Pons (tissue), 1 donor: Measurements from ENCODE around the gene IFT27.
A peak's percentile ranks its signal among the peaks of the same experiment; 100 is the strongest.
"Not testable (repeated sequence)": the region's sequence is repeated elsewhere in the genome, so short reads cannot be mapped to it uniquely, and the experiment has no call there.

Experiments used
- DNase-seq: peaks from one replicate; pipeline ENCODE4 v3.0.0-alpha.2; 2016; ENCODE audit warnings: low spot score

The IFT27 gene

DNA sequence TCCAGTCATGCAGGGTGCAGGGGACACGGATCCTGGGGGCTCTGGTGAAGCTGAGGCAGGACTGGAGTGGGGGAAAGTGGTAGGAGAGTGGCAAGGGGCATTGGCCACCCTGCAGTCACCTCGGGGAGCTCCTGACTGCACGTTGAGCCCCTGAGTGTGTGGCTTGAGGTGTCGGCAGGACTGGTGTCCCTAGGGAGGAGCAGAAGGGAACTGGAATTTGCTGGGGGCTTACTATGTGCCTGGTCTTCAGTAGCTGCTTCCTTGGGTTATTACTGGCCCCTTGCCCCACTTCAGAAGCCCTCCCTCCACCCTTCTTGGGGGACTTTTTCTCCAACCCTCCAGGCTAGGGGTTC lies 31.5 kb downstream of the IFT27 start:
- no peak for DNase-seq

DNA sequence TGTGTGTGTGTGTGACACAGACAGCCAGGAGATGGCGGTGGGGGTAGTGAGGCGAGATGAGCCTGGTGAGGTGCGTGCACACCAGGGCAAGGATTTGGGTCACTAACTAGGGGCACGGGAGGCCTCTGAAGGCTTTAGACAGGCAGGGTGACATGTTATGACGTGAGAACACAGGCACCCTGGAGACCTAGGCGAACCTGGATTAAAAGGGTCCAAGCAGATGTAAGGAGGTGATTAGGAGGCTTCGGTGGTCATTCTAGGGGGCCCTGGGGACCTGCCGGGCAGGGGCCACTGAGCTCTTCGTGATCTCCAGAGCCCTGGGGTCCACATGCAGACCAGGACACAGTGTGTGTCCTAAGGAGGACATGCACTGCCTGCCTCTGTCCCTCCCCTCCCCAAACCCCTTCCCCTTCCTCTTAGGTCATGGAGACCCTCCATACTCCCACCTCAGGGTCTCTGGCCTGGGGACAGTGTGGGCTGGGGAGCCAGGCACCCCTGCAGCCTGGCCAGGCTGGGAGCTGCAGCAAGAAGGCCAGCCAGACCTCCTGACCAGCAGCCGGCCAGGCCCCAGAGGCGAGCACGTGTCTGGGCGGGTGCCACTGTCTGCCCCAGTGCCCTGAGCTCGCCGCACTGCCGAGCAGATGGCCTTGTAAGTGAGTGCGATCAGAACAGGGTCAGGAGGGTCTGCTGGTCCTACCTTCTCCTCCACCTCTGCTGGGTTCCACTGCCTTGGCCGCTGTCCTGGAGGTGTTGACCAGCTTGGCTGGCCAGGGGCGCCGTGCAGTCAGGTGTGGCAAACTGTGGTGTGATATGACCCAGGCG lies 32.1 kb downstream of the IFT27 start:
- no peak for DNase-seq

DNA sequence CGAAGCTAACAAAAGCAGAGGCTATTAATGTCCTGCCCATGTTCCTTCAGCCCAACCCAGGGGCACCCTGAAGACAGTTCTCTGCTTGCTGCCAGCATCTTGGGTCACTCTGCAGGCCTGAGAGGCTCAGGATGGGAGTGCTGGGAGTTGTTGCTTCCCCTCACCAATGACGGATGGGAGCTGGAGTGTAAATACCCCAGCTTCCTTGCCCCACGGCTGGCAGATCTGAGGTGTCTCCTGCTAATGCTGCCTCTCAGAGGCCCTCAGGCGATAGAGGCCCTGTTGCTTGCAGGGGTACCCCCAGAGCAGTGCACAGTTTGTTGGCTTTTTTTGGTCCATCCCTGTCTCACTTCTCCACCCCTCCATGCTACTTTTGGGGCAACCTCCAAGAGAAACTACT lies 32.9 kb downstream of the IFT27 start:
- no peak for DNase-seq

DNA sequence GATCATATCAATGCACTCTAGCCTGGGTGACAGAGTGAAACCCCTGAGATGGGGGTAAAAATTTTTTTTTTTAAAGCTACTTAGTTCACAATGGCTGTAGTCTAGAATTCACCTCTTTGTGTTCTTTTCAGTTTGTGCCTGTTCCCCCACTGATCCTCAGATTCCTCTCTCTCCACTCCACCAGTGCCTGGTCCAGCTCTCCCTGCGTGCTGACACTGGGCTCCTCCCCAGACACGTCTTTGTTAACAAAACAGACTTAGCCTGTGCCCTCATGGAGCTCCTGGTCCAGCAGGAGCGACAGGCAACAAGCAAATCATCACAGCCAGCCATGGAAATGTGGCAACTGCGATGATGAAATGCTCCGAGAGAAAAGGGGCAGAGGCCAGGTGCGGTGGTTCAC lies 34.0 kb downstream of the IFT27 start:
- no peak for DNase-seq

DNA sequence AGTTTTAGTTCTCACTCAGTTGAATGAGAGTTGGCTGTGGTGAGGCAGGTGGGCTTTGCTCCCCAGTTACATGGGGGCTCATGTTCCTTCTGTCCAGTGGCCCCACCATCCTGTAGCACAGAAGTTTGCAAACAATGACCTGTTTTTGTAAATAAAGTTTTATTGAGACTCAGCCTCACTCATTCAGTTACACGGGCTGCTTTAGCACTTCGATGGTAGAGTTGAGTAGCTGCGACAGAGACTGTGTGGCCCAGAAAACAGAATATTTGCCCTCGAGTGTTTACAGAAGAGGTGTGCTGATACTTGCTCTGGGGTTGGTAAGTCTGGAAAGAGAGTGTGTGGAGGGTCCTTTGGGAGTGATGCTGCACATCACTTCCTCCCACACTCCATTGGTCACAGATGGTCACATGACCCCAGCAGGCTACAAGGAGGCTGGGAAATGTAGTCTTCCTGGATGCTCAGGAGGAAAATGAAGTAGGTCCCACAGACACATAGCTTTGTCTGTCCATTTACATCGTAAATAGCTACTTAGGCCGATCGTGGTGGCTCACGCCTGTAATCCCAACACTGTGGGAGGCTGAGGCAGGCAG lies 34.6 kb downstream of the IFT27 start:
- DNase-seq, result no peak

DNA sequence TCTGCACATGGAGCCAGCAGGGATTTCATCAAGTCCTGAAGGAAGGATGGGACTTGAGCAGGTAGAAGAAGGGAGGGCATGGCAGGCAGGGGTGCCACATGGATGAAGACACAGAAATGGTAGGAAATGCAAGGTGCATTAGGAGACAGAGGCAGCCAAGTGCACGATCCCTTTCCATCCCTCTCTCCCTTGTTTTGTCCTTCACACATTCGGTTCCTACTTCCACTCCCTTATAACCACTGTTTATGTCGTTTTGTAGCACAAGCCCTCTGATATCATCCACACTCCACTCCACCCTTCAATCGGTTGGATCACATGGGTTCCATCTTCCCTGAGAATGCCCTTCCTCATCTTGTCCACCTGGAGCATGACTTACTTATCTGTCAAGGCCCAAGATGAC lies 35.2 kb downstream of the IFT27 start:
- no peak for DNase-seq

DNA sequence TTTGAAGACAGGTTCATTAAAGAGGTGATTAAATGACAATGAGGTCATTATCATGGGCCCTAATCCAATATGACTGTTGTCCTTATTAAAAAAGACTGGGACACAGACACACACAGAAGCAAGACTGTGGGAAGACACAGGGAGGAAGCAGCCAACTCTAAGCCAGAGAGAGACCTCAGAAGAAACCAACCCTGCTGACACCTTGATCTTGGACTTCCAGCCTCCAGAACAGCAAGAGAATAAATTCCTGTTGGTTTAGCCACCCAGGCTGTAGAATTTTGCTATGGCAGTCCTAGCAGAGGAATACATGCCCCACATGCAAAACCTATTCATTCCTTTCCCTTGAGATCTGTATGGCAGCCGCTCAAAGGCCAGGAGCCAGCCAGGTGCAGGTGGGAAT lies 36.7 kb downstream of the IFT27 start:
- no peak for DNase-seq

DNA sequence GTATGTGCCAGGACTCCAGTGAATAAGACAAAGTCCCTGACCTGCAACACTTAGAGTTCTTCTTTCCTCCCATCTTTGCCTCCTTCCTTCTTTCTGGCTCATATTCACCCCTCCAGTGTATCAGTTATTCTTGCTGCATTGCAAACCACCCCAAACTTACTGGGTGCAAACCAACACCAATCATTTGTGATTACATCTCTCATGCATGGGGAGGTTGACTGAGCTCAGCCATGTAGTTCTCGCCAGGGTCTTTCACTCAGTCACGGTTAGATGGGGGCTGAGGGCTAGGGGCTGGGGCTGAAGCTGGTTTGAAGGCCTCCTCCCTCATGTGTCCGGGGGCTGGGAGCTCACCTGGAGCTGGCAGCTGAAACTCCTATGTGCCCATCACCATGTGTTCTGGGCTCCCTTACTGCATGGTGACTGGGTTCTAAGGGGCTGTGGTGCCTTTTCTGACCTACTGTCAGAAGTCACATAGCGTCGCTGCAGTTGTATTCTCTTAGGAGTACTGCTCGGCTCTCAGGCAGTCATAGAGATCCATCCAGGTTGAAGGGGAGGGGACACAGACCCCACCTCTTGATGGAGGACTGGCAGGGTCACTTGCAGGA lies 37.4 kb downstream of the IFT27 start:
- DNase-seq, result no peak

DNA sequence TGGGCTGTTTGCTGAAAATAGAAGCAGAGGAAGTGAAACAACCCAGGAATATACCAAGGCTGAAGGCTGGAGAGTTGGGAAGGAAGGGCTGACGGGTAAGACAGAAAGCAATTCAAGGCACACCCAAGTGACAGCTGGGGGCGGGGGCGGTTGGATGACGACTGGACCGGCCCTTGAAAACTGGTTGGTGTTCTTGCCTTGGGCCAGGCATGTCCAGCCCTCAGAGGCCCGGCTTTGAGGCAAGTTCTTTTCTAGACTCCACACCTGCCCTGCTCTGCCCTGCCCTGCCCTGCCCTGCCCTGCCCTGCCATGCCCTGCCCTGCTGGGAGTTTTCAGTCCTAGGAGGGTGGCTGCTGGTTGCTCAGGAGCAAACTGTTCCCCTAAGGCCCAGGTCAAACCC lies 38.1 kb downstream of the IFT27 start:
- peak; percentile 46 for DNase-seq

DNA sequence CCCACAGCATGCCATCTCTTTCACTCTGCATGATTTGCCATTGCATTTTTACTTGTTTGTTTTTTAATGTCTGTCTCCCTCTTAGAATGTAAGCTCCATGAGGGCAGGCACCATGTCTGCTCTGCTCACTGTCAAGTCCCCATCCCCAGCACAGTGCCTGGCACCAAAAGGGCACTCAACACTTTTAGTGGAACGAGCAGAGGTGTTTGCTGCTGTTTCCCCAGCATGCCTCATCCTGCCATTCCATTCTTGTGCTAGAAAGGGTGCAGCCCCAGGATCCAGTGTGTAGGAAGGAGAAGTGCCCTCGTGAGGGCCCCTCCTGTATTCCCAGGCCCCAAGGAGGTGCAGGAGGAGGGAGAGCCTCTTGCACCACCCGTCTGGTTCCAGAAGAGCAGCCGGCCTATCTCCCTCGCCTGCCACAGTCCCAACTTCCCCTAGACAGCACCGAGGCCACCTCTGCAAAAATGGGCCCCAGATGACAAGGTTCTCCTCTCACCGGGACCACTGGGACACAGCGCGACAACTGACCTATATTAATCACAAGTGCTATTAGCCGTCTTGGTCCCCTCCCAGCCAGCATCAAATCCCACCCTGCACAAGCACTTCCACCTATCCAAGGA lies 39.1 kb downstream of the IFT27 start:
- no peak for DNase-seq

DNA sequence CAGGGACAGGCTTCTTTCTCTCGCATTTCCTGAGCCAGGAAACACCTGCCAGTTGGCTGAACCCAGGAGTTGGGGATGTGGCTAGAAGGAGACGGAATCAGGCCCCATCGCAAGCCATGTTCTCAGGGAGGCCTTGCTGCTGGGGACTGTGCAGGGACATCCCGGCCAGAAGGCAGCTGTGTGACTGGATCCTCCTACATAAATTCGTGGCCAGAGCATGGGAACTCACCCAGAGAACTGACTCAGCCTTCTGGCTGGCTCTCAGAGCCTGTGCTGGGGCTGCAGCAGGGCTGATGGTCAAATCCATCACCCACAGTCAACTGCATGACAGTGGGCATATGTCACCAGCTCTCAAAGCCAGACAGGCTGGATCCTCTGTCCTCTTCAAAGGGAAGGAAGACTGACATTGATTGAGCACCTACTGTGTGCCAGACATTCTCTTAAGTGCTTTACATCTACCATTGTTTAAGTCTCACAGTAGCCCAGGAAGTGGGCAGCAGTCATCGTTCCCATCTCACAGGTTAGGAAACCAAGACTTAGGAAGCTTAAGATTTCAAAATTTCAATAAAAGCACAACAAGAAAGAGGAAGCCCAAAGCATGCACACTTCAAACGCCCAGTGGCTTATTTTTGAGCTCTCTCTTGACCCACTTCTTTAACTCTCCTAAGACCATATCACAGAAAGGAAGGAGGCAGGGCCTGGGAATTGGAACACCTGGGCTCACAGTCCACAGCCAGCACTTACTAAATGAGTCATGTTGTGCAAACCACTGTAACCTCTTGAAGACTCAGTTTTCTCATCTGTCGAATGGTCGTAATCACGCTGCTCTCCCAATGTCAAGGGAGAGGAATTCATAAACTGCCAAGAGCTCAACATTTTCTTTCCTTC lies 41.5 kb downstream of the IFT27 start:
- DNase-seq, result peak; percentile 24

DNA sequence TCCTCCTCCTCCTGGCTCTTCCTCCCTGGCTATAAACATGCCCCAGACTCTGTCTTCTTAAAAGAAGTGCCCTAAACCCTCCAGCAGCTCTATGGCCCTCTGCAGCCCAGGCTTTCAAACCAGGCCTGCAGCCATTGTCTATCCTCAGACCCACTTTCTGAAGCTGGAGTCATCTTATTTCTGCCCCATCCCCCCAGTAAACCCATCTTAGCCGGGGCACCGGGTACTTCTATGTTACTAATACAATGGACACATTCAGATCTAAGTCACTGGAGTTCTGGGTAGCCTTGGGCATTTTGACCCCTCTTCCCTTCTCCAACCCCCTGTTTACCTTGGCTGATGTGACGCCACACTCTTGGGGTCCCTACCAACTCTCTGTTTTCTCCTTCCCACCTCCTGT lies 42.6 kb downstream of the IFT27 start:
- no peak for DNase-seq

DNA sequence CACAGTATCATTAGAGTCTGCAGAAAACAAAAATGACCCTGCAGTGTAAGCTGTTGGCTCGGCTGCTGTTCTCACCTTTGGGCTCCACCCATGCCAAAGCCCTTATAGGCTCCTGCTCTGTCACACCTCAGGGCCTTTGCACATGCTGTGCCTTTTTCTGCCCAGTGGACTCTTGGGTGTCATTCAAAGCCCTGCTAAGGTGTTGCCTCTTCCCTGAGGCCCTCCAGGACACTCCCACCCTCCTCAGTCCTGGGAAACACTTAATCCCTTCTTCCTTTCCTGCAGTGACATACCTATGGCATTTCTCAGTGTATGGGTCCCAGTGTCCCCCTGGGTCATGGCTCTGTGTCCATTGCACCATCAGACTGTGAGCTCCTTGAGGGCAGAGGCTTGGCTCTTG lies 43.3 kb downstream of the IFT27 start:
- no peak for DNase-seq

DNA sequence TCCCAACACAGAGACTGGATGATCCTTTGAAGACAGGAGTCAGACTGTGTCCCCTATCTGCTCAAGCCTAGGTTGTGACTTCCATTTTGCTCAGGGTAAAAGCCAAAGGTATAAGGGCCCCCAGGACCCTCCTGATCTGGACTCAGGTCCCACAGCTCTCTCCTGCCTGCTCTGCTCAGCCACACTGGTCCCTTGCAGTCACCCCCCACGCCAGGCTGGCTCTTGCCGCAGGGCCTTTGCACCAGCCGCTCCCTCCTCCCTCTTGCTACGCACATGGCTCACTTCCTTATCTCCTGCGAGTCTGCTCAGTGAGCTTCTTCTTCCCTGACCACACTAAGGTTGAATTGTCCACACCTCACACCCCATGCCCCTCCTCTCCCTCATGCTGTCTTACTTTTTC lies 44.0 kb downstream of the IFT27 start:
- DNase-seq, result no peak

DNA sequence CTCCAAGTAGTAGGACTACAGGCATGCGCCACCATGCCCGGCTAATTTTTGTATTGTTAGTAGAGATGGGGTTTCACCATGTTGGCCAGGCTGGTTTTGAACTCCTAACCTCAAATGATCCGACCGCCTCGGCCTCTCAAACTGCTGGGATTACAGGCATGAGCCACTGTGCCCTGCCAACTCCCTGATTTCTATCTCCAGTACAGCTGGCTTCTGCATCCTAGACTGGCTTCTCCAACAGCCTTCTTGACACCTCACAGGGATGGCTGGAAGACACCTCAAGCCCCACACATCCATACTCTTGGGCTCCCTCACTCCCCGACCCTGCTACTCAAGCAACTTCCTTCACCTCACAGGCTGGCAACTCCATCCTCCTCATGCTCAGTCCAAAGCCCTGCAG lies 44.6 kb downstream of the IFT27 start:
- not testable (repeated sequence) for DNase-seq

DNA sequence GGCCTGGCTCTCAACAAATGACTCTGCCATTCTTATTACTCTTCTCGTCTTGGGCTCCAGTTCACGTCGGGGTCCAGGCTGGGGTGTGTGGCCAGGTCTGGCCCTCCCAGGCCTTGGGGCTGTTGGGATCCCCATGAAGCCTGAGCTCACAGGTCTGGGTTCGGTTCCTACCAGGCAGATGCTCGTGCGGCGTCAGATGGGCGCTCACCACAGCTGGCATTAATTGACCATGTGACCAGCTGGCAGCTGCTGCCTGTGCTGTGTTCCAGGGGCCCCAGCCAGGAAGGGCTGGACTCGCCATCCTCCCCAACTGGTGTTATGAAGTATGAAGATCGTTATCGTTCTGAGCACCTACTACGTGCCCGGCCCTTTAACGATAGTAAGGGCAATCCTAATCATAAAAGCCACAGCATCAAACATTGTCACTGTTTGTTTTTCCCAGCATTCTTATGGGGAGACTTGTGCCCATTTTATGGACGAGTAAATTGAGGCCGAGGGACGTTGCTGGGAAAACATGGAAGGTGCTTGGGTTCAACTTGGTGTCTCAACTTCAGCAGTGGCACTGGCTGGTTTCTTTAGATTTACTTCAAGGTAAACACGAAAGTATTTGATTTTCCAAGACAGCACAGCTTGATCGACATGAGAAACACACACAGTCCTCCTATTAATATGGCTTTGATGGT lies 45.6 kb downstream of the IFT27 start:
- DNase-seq, result no peak

DNA sequence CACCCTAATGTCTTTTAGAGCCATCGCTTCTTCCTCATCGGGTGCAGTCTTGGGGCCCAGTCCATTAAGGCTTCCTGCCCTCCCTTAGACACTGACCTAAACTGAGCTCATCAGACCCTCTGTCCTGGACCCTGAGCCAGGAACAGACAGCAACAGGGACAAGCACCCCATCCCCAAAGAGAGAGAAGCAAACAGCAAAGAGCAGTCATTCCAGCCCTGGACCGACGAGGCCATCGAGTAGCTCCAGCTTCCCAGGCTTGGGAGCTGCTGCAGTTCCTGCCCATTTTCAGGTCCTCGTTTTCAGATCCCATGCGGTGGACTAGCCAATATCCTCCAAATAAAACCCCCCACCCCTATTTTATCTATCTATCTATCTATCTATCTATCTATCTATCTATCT lies 46.6 kb downstream of the IFT27 start:
- DNase-seq, result no peak

DNA sequence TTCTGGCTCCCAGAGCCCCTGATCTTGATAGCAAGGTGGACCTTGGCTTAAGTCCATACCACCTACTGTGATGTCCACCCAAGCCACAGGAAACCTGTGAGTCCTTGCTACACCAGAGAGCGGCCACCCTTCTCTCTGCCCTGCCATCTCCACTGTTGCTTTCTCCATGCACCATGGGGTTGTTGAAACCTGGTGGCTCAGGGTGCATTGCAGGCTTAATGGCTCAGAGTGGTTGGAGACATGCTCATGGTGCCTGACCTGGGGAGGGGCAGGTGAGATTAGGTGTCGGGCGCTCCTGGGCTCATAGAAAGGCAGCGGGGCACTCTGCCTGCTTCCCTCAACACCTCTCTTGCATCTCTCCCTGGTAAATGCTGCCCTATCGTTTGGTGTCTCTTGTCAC lies 47.4 kb downstream of the IFT27 start:
- DNase-seq, result no peak

DNA sequence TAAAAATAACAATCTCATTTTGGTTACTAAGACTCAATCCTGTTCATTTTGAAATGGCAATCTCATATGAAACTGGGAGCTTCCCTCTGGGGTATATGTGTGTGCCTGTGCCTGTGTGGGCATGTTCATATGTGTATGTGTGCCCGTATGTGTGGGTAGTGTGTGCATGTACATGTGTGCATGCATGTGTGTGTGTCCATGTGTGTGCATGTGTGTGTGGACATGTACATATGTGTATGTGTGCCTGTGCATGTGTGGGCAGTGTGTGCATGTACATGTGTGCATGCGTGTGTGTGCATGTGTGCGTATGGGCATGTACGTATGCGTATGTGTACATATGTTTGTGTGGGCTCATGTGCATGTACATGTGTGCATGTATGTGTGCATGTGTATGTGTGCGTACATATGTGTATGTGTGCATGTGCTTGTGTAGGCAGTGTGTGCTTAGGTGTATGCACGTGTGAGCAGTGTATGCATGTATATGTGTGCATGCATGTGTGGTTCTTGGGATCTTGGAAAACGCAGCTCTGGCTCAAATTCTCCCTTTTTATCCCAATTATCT lies 47.9 kb downstream of the IFT27 start:
- DNase-seq, result no peak

DNA sequence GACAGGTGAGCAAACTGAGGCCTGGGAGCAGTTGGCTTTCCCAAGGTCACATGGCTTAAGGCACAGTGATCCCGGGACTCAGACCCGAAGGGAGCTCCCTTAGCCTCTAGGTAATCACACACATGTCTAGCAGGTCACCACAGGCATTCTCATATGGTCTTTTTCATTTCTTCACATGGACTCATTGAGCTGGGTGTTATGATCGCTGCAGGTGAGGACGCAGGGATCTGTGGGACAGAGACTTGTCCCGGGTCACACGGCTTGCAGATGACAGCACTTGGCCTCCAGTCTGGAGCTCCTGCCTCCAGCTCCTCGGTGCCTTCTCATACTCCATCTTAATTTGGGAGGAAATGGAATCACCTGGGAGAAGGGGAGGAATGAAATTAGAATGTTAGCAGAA lies 48.8 kb downstream of the IFT27 start:
- no peak for DNase-seq

DNA sequence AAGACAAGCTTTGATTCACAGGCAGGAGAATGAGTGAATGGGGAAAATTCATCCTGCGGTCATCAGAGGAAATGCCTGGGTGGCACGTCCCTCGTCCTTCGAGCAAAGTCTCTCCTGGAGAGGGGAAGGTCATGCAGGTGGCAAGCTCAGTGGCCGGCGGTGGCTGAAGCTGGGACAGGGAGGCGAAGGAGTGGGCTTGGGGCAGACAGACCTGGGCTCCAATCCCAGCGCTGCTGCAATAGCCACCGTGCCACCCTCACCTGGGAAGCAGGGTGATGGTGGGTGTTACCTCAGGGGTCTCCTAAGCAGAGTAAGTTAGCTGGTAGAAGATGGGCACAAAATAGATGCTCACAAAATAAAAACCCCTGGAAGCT lies 49.9 kb downstream of the IFT27 start:
- DNase-seq, result no peak
